Measurements from ENCODE around the gene WDR27. TPM values are rescaled to one million over a fixed set of nuclear protein-coding genes. Genes with fewer than 3 reads are reported as not detected.

WDR27 gene
- total RNA-seq, 5 donors from 2014 or later (not counting 1 experiment from before 2014, with no cell fraction given), result 39.7 to 71.5 (median 52.5) TPM

GRCh38 chr6:169567819-169568218 is 134.0 kb downstream of the WDR27 start:
- peaks cover 34% of the 10 kb centered on the region for H3K36me3 Mint-ChIP-seq
- DNase-seq (no peak), ATAC-seq (replicated peaks in 1 of 4) (no peak)
- H3K4me1 Mint-ChIP-seq, result peaks cover 13 to 18% (median 16%) of the 10 kb centered on the region in 3 donors
- no peak overlapping the region for H3K27ac Mint-ChIP-seq
- peaks cover 10 to 14% of the 10 kb centered on the region in 2 experiments for H3K4me1 ChIP-seq (ENCODE audit: control insufficient read depth in 1 of 2, extremely low read depth in 1 of 2, insufficient read depth in 2 of 2, low read length in 2 of 2)
- peak overlapping the region in 1 of 3 donors; percentile 19 for H3K4me3 Mint-ChIP-seq
- H3K27me3 ChIP-seq (replicated peaks in 1 of 2; ENCODE audit: control insufficient read depth in 2 of 2, extremely low read depth in 1 of 2, insufficient read depth in 2 of 2, low read length in 1 of 2), result peaks cover 0 to 5% of the 10 kb centered on the region in 2 experiments
- POLR2A ChIA-PET, result no interaction called here
- H3K9me3 Mint-ChIP-seq, result no peaks in the 10 kb centered on the region
- H3K27me3 Mint-ChIP-seq, result peaks cover 0 to under 1% of the 10 kb centered on the region in 2 donors
- CTCF ChIA-PET, result no interaction called here
- H3K4me3 ChIP-seq (ENCODE audit: control insufficient read depth in 1 of 2, extremely low read depth in 1 of 2, low read length in 1 of 2), result no peak overlapping the region
- 89% methylated on average over 10 of the region's 11 CpGs for WGBS (ENCODE audit: insufficient coverage)
- H3K9me3 ChIP-seq, result no peaks in the 10 kb centered on the region
- no peaks in the 10 kb centered on the region for H3K36me3 ChIP-seq (ENCODE audit: control insufficient read depth in 2 of 2, extremely low read depth in 1 of 2, insufficient read depth in 1 of 2, low read length in 1 of 2)
- H3K27ac ChIP-seq (ENCODE audit: low read length), result no peak overlapping the region

DNA sequence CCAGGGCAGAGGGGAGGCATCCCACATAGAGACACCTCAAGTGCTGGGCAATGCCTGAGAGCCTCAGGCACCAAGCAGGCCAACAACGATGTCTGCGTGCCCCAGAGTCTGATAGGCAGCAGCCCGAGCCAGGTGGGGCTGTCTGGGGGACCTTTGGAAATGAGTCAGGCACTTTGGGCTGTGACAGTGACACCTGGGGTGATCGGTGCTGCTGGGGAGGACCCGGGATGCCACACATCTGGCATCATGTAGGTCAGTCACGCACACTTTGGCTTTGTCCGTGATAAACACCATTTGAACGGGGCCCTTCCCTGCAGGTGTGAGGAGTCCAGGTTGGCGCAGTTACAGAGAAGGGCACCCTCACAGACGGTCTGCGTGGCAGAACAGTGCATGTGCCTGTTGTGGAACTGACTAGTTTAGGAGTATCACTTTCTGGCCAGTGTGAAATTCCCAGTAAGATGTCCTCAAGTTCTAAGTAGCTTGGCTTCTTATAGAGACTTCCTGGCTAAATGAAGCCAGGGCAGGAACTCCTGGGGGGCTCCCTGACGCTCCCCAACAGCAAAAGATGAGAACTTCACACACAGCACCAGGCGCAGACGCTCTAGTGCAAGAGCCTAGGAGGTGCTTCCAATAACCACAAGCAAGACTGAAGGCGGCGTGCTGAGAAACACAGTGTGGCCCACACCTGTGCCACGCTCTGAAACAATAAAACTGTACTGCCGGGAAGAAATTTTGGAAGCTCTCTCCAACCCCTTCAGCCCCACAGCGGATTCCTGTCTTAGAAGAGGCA is 134.7 kb downstream of the WDR27 start:
- Histone ChIP-seq H3K36me3 (ENCODE audit: control insufficient read depth in 2 of 2, extremely low read depth in 1 of 2, insufficient read depth in 1 of 2, low read length in 1 of 2) (no peaks in the 10 kb centered on the region), H3K9me3 (no peaks in the 10 kb centered on the region), H3K27me3 (replicated peaks in 1 of 2; ENCODE audit: control insufficient read depth in 2 of 2, extremely low read depth in 1 of 2, insufficient read depth in 2 of 2, low read length in 1 of 2) (peaks cover 0 to 5% of the 10 kb centered on the region in 2 experiments), H3K4me1 (ENCODE audit: control insufficient read depth in 1 of 2, extremely low read depth in 1 of 2, insufficient read depth in 2 of 2, low read length in 2 of 2) (peaks cover 10 to 14% of the 10 kb centered on the region in 2 experiments), H3K4me3 (ENCODE audit: control insufficient read depth in 1 of 2, extremely low read depth in 1 of 2, low read length in 1 of 2) (no peak overlapping the region), H3K27ac (ENCODE audit: low read length) (no peak overlapping the region)
- DNase-seq (no peak), ATAC-seq (replicated peaks in 1 of 4) (no peak)
- CTCF ChIA-PET, result no interaction called here
- Mint-ChIP-seq H3K4me1 (peaks cover 13 to 18% (median 16%) of the 10 kb centered on the region in 3 donors), H3K27me3 (peaks cover 0 to 4% of the 10 kb centered on the region in 2 donors), H3K27ac (no peak overlapping the region), H3K9me3 (peaks cover 0 to 5% (median under 1%) of the 10 kb centered on the region in 3 donors), H3K4me3 (peak overlapping the region in 1 of 3 donors; percentile 1), H3K36me3 (peaks cover 41% of the 10 kb centered on the region)
- POLR2A ChIA-PET, result no interaction called here
- 87% methylated on average over 17 of the region's 19 CpGs for WGBS (ENCODE audit: insufficient coverage)

DNA sequence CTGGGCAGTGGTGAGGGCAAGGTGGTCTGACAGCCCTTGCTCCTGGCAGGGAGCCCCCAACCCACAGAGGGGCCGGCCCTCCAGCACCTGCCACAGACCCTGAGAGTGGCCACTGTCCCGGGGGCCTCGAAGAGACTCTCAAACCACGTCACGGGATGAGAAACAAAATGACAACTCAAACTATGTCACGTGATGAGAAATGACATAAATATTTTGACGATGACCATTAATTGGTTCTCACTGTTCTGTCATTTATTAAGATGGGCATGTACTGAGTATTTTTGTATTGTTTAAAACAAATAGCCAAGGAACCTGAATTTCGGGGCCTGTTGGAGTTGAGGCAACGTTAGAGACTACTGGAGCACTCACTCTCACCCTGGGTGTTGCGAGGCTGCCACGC is 135.5 kb downstream of the WDR27 start:
- H3K4me3 ChIP-seq (ENCODE audit: control insufficient read depth in 1 of 2, extremely low read depth in 1 of 2, low read length in 1 of 2), result no peak overlapping the region
- H3K27me3 ChIP-seq (replicated peaks in 1 of 2; ENCODE audit: control insufficient read depth in 2 of 2, extremely low read depth in 1 of 2, insufficient read depth in 2 of 2, low read length in 1 of 2), result peaks cover 0 to 5% of the 10 kb centered on the region in 2 experiments
- H3K36me3 ChIP-seq (ENCODE audit: control insufficient read depth in 2 of 2, extremely low read depth in 1 of 2, insufficient read depth in 1 of 2, low read length in 1 of 2), result no peaks in the 10 kb centered on the region
- peaks cover 0 to 4% of the 10 kb centered on the region in 2 donors for H3K27me3 Mint-ChIP-seq
- no peak for DNase-seq
- H3K27ac Mint-ChIP-seq, result no peak overlapping the region
- ChIA-PET POLR2A (no interaction called here), CTCF (no interaction called here)
- no peaks in the 10 kb centered on the region for H3K9me3 ChIP-seq
- H3K9me3 Mint-ChIP-seq, result peaks cover 0 to 8% (median 7%) of the 10 kb centered on the region in 3 donors
- H3K36me3 Mint-ChIP-seq, result peaks cover 49% of the 10 kb centered on the region
- peaks cover 13 to 18% (median 16%) of the 10 kb centered on the region in 3 donors for H3K4me1 Mint-ChIP-seq
- H3K27ac ChIP-seq (ENCODE audit: low read length), result no peak overlapping the region
- no peak overlapping the region for H3K4me3 Mint-ChIP-seq
- H3K4me1 ChIP-seq (ENCODE audit: control insufficient read depth in 1 of 2, extremely low read depth in 1 of 2, insufficient read depth in 2 of 2, low read length in 2 of 2), result peaks cover 10 to 14% of the 10 kb centered on the region in 2 experiments
- whole genome bisulfite sequencing (ENCODE audit: insufficient coverage), result 83% methylated on average over 9 of the region's 11 CpGs
- no peak for ATAC-seq (replicated peaks in 1 of 4)

DNA sequence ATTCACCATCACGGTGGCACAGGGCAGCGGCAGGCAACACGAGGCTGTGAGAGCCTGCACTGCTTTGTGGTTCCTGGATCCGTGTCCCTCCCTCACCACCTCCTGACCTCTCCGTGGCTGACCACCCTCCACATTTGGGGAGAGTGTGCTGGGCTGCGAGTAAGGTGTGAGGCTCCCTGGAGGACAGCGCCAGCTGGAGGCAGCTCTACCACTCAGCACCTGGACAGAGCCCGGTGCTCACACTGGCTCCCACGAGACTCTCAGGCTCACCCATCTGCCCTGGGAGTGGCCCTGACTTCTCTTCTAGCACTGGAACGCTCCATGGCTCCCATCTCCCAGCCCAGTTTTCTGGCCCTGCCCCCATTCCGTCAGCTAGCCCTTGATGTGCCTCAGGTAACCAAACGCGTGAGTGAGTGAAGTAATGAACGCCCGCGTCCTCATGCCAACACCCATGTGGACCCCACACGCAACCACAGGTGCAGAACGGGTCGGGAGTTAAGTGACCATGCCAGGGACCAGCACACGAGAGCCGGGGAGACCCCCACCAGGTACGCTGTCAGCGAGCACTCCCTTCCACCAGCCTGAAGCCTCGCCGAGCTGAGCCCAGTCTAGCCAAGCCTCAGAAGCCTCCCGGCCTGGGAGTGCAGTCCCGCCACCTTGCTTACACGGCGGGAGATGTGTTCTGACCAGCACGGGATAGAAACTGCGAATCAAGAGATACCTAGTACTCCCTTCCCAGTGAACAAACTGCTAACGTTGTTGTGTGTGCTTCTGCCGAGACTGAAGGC is 137.2 kb downstream of the WDR27 start:
- no peak for DNase-seq
- H3K27ac ChIP-seq (ENCODE audit: low read length), result no peak overlapping the region
- no peak for ATAC-seq (replicated peaks in 1 of 4)
- H3K36me3 Mint-ChIP-seq, result peaks cover 50% of the 10 kb centered on the region
- H3K4me1 Mint-ChIP-seq, result peaks cover 12 to 18% (median 13%) of the 10 kb centered on the region in 3 donors
- peaks cover 10 to 14% of the 10 kb centered on the region in 2 experiments for H3K4me1 ChIP-seq (ENCODE audit: control insufficient read depth in 1 of 2, extremely low read depth in 1 of 2, insufficient read depth in 2 of 2, low read length in 2 of 2)
- no peaks in the 10 kb centered on the region for H3K36me3 ChIP-seq (ENCODE audit: control insufficient read depth in 2 of 2, extremely low read depth in 1 of 2, insufficient read depth in 1 of 2, low read length in 1 of 2)
- ChIA-PET POLR2A (no interaction called here), CTCF (no interaction called here)
- H3K27me3 Mint-ChIP-seq, result peaks cover 0 to 10% of the 10 kb centered on the region in 2 donors
- H3K4me3 Mint-ChIP-seq, result no peak overlapping the region
- no peak overlapping the region for H3K27ac Mint-ChIP-seq
- no peak overlapping the region for H3K4me3 ChIP-seq (ENCODE audit: control insufficient read depth in 1 of 2, extremely low read depth in 1 of 2, low read length in 1 of 2)
- H3K9me3 Mint-ChIP-seq, result peaks cover 0 to 10% (median 8%) of the 10 kb centered on the region in 3 donors
- H3K27me3 ChIP-seq (replicated peaks in 1 of 2; ENCODE audit: control insufficient read depth in 2 of 2, extremely low read depth in 1 of 2, insufficient read depth in 2 of 2, low read length in 1 of 2), result peaks cover 0 to 6% of the 10 kb centered on the region in 2 experiments
- H3K9me3 ChIP-seq, result no peaks in the 10 kb centered on the region
- 96% methylated on average over 18 of the region's 33 CpGs for WGBS (ENCODE audit: insufficient coverage)

DNA sequence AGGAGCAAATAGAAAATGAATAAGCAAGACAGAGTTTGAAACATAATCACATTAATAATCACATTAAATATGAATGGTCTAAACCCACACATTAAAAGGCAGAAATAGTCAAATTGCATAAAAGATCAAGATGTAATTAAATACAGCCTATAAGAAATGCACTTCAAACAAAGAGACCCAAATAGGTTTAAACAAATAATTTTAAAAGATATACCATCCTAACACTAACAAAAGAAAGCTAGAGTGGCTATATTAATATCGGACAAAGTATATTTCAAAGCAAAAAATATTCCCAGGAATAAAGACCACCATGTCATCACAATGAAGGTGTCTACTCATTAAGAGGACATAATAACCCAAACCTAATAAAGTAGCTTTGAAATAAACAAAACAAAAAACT is 140.2 kb downstream of the WDR27 start:
- Mint-ChIP-seq H3K9me3 (peaks cover 0 to 10% (median 8%) of the 10 kb centered on the region in 3 donors), H3K4me1 (peaks cover 9% of the 10 kb centered on the region in 3 donors), H3K4me3 (no peak overlapping the region), H3K27ac (no peak overlapping the region), H3K36me3 (peaks cover 56% of the 10 kb centered on the region), H3K27me3 (peaks cover 0 to 13% of the 10 kb centered on the region in 2 donors)
- Histone ChIP-seq H3K9me3 (no peaks in the 10 kb centered on the region), H3K27ac (ENCODE audit: low read length) (no peak overlapping the region), H3K4me1 (ENCODE audit: control insufficient read depth in 1 of 2, extremely low read depth in 1 of 2, insufficient read depth in 2 of 2, low read length in 2 of 2) (peaks cover 7 to 9% of the 10 kb centered on the region in 2 experiments), H3K36me3 (ENCODE audit: control insufficient read depth in 2 of 2, extremely low read depth in 1 of 2, insufficient read depth in 1 of 2, low read length in 1 of 2) (peaks cover 0 to 3% of the 10 kb centered on the region in 2 donors), H3K27me3 (replicated peaks in 1 of 2; ENCODE audit: control insufficient read depth in 2 of 2, extremely low read depth in 1 of 2, insufficient read depth in 2 of 2, low read length in 1 of 2) (peaks cover 0 to 6% of the 10 kb centered on the region in 2 experiments), H3K4me3 (ENCODE audit: control insufficient read depth in 1 of 2, extremely low read depth in 1 of 2, low read length in 1 of 2) (no peak overlapping the region)
- ChIA-PET POLR2A (no interaction called here), CTCF (no interaction called here)
- ATAC-seq (replicated peaks in 1 of 4), result no peak
- no peak for DNase-seq
- no CpG with 5 or more reads among the region's 1 CpG for WGBS (ENCODE audit: insufficient coverage)

DNA sequence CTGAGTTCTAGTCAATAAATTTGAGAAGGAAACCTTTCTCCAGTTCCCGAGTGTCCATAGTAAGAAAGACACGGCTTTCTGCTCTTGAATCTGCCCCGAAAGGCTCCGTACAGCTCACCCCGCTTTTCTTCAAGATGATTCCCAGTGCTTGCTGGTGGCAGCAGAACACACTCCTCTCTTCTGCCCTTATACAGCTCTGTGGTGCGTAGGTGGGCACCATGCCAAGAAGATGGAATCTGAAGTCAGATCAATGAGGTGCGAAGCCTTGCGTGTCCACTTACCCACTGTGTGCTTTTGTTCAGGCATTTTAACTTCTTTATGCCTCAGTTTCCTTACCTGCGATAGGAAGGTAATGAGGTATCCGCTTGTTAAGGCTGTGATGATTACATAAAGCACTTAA is 142.2 kb downstream of the WDR27 start:
- H3K4me1 ChIP-seq (ENCODE audit: control insufficient read depth in 1 of 2, extremely low read depth in 1 of 2, insufficient read depth in 2 of 2, low read length in 2 of 2), result peaks cover 15 to 18% of the 10 kb centered on the region in 2 experiments
- H3K4me3 ChIP-seq (ENCODE audit: control insufficient read depth in 1 of 2, extremely low read depth in 1 of 2, low read length in 1 of 2), result no peak overlapping the region
- 98% methylated on average over 6 of the region's 10 CpGs for WGBS (ENCODE audit: insufficient coverage)
- no peak for ATAC-seq (replicated peaks in 1 of 4)
- no peak overlapping the region for H3K4me3 Mint-ChIP-seq
- ChIA-PET POLR2A (no interaction called here), CTCF (no interaction called here)
- peaks cover 0 to 10% of the 10 kb centered on the region in 2 experiments for H3K27me3 ChIP-seq (replicated peaks in 1 of 2; ENCODE audit: control insufficient read depth in 2 of 2, extremely low read depth in 1 of 2, insufficient read depth in 2 of 2, low read length in 1 of 2)
- no peak overlapping the region for H3K27ac ChIP-seq (ENCODE audit: low read length)
- no peaks in the 10 kb centered on the region for H3K9me3 ChIP-seq
- H3K36me3 ChIP-seq (ENCODE audit: control insufficient read depth in 2 of 2, extremely low read depth in 1 of 2, insufficient read depth in 1 of 2, low read length in 1 of 2), result peaks cover 0 to 3% of the 10 kb centered on the region in 2 donors
- peaks cover 14 to 19% (median 18%) of the 10 kb centered on the region in 3 donors for H3K4me1 Mint-ChIP-seq
- no peak overlapping the region for H3K27ac Mint-ChIP-seq
- peaks cover 57% of the 10 kb centered on the region for H3K36me3 Mint-ChIP-seq
- peaks cover 0 to 10% (median 8%) of the 10 kb centered on the region in 3 donors for H3K9me3 Mint-ChIP-seq
- no peak for DNase-seq
- H3K27me3 Mint-ChIP-seq, result peaks cover 4 to 17% of the 10 kb centered on the region in 2 donors
